ENCODE data around the gene AMOTL2.

GRCh38 chr3:134362221-134362620 lies 12.0 kb downstream of the AMOTL2 start:
- no peak for TF ChIP-seq BHLHE40 (IDR thresholded peaks at IDR 0.05; ENCODE audit: low read depth, low read length)
- no peak for TF ChIP-seq CTCF (IDR thresholded peaks at IDR 0.05)
- no peak for TF ChIP-seq FOSL2 (IDR thresholded peaks at IDR 0.05)
- TF ChIP-seq FOSL2 (CRISPR knock-in tag; IDR thresholded peaks at IDR 0.05): no peak
- no peak for TF ChIP-seq NR3C1 (IDR thresholded peaks at IDR 0.05)
- TF ChIP-seq POLR2A (IDR thresholded peaks at IDR 0.05; ENCODE audit: low read length): no peak
- no peak for TF ChIP-seq MAZ (IDR thresholded peaks at IDR 0.05; ENCODE audit: borderline replicate concordance, low read depth, low read length)
- TF ChIP-seq RAD21 (conservative IDR thresholded peaks at IDR 0.05 in 1 of 2, IDR thresholded peaks at IDR 0.05 in 1 of 2): no peak
- no peak for TF ChIP-seq NFE2L2 (conservative IDR thresholded peaks at IDR 0.05; ENCODE audit: low read length)
- no peak for TF ChIP-seq CBX8 (IDR thresholded peaks at IDR 0.05)
- no peak for TF ChIP-seq MAX (IDR thresholded peaks at IDR 0.05)
- no peak for TF ChIP-seq ZFP36 (IDR thresholded peaks at IDR 0.05; ENCODE audit: borderline replicate concordance, partially characterized antibody)
- no peak for TF ChIP-seq MAFK (IDR thresholded peaks at IDR 0.05; ENCODE audit: partially characterized antibody)
- TF ChIP-seq SMC3 (IDR thresholded peaks at IDR 0.05): no peak
